Measurements from ENCODE around the gene MC3R. TPM values are rescaled to one million over a fixed set of nuclear protein-coding genes. Genes with fewer than 3 reads are reported as not detected.

Gene MC3R
- total RNA-seq, 1 donor from 2014 or later, result not detected

DNA sequence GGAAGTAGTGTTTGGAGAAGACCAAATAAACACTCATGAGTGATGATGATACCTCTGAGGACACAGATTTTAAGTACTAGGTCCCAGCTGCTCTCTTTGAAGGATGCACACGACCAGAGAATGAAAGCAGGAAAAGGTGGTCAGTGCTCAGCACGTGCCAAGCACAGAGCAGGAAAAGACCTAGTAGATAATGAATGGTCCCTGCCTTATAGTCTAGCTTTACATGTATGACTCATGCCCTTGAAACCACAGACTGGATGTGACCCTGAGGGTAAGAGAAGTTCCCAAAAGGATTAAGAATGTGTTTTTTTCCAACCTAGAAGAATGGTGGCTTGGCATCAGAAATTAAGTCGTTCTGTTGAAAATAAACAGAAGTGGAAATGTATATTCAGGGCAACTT is 2.8 kb upstream of the MC3R start:
- H3K9me3 Mint-ChIP-seq (ENCODE audit: low read depth), result peaks cover 32% of the 10 kb centered on the region
- no peaks in the 10 kb centered on the region for H3K4me1 Mint-ChIP-seq (ENCODE audit: low read depth)
- no peak overlapping the region for H3K27ac Mint-ChIP-seq
- TF ChIP-seq, protein P1, sequence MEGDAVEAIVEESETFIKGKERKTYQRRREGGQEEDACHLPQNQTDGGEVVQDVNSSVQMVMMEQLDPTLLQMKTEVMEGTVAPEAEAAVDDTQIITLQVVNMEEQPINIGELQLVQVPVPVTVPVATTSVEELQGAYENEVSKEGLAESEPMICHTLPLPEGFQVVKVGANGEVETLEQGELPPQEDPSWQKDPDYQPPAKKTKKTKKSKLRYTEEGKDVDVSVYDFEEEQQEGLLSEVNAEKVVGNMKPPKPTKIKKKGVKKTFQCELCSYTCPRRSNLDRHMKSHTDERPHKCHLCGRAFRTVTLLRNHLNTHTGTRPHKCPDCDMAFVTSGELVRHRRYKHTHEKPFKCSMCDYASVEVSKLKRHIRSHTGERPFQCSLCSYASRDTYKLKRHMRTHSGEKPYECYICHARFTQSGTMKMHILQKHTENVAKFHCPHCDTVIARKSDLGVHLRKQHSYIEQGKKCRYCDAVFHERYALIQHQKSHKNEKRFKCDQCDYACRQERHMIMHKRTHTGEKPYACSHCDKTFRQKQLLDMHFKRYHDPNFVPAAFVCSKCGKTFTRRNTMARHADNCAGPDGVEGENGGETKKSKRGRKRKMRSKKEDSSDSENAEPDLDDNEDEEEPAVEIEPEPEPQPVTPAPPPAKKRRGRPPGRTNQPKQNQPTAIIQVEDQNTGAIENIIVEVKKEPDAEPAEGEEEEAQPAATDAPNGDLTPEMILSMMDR (IDR thresholded peaks at IDR 0.05; ENCODE audit: unreplicated experiment), result no peak
- H3K4me3 Mint-ChIP-seq (ENCODE audit: low read depth), result no peak overlapping the region
- H3K36me3 Mint-ChIP-seq (ENCODE audit: insufficient read depth), result peaks cover 1% of the 10 kb centered on the region
- H3K27me3 Mint-ChIP-seq, result peaks cover 10% of the 10 kb centered on the region
- no peak for DNase-seq (ENCODE audit: low spot score, unreplicated experiment)

DNA sequence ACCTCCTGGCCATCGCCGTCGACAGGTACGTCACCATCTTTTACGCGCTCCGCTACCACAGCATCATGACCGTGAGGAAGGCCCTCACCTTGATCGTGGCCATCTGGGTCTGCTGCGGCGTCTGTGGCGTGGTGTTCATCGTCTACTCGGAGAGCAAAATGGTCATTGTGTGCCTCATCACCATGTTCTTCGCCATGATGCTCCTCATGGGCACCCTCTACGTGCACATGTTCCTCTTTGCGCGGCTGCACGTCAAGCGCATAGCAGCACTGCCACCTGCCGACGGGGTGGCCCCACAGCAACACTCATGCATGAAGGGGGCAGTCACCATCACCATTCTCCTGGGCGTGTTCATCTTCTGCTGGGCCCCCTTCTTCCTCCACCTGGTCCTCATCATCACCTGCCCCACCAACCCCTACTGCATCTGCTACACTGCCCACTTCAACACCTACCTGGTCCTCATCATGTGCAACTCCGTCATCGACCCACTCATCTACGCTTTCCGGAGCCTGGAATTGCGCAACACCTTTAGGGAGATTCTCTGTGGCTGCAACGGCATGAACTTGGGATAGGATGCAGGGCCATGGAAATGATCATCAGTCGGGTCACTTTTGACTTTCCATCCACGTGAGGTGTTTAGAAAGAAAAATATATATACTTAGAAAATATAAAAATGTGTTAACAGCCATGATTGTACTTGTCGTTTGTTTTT is 868 bp downstream of the MC3R start:
- peaks cover 1% of the 10 kb centered on the region for H3K36me3 Mint-ChIP-seq (ENCODE audit: insufficient read depth)
- H3K4me3 Mint-ChIP-seq (ENCODE audit: low read depth), result no peak overlapping the region
- TF ChIP-seq, protein P1 (IDR thresholded peaks at IDR 0.05; ENCODE audit: unreplicated experiment), result peak; percentile 44
- peaks cover 30% of the 10 kb centered on the region for H3K9me3 Mint-ChIP-seq (ENCODE audit: low read depth)
- H3K27ac Mint-ChIP-seq, result no peak overlapping the region
- H3K27me3 Mint-ChIP-seq, result peaks cover 10% of the 10 kb centered on the region
- no peaks in the 10 kb centered on the region for H3K4me1 Mint-ChIP-seq (ENCODE audit: low read depth)
- no peak for DNase-seq (ENCODE audit: low spot score, unreplicated experiment)

DNA sequence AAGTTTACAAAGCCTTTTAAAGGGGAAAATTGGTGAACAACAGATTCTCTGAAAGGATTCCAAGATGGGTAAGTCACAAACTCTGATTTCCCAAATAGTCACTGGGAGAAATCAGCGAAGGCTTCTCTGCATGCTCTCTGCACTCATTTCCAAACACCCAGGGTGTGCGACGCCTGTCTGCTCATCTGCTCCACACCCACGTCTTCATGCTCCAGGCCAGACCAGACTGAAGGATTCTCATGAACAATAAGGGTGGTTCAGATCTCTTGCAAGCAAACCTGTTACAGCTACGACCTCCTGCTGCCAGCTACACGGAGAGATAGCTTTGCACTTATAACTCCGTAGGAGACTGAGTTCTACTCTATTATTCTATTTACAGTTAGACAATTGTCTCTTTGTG is 1.4 kb downstream of the MC3R start:
- TF ChIP-seq, protein P1 (IDR thresholded peaks at IDR 0.05; ENCODE audit: unreplicated experiment), result no peak
- Mint-ChIP-seq H3K9me3 (ENCODE audit: low read depth) (peaks cover 30% of the 10 kb centered on the region), H3K27me3 (peaks cover 10% of the 10 kb centered on the region), H3K4me1 (ENCODE audit: low read depth) (no peaks in the 10 kb centered on the region), H3K4me3 (ENCODE audit: low read depth) (no peak overlapping the region), H3K27ac (no peak overlapping the region), H3K36me3 (ENCODE audit: insufficient read depth) (peaks cover 1% of the 10 kb centered on the region)
- DNase-seq (ENCODE audit: low spot score, unreplicated experiment), result no peak

DNA sequence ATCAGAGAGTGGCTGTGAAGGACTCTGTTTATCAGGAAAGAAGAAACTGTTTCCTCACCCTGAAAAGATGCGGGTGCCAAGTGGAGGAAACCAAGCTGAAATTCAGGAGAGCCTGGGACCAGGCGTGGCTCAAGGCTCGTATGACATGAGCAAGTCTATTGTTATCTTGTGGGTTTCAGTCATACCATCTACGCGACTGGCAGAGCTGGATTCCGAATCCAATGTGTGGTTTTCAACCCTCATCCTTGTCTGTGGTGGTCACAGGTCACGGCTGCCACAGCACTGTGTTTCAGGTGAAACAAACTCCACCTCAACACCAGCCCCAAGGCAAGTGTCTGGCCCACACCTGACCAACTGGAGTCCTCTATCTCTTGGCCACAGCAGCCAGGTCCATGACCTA is 9.1 kb downstream of the MC3R start:
- Mint-ChIP-seq H3K27me3 (no peaks in the 10 kb centered on the region), H3K4me1 (ENCODE audit: low read depth) (no peaks in the 10 kb centered on the region), H3K36me3 (ENCODE audit: insufficient read depth) (peaks cover 2% of the 10 kb centered on the region), H3K4me3 (ENCODE audit: low read depth) (no peak overlapping the region), H3K9me3 (ENCODE audit: low read depth) (peaks cover 45% of the 10 kb centered on the region), H3K27ac (no peak overlapping the region)
- no peak for DNase-seq (ENCODE audit: low spot score, unreplicated experiment)
- TF ChIP-seq, protein P1 (IDR thresholded peaks at IDR 0.05; ENCODE audit: unreplicated experiment), result no peak

DNA sequence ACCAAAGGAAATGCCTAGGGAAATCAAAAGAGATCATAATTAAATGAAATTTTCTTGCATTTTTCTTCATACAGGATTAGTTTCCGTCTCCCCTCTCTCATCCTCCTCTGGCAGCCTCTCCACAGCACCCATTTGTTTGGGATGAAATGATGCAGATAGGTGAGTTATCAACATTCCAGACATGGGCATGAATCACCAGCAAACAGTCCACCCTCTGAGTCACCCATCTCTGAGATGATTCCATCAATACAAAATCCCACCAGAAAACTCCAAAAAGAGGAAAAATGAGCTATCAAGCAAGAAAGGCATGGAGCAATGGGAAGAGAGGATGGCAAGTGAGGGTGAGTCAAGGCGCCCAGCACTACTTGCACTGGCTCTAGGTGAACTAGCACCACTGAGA is 11.4 kb downstream of the MC3R start:
- H3K27me3 Mint-ChIP-seq, result no peaks in the 10 kb centered on the region
- peaks cover 54% of the 10 kb centered on the region for H3K9me3 Mint-ChIP-seq (ENCODE audit: low read depth)
- TF ChIP-seq, protein P1 (IDR thresholded peaks at IDR 0.05; ENCODE audit: unreplicated experiment), result no peak
- peaks cover 2% of the 10 kb centered on the region for H3K36me3 Mint-ChIP-seq (ENCODE audit: insufficient read depth)
- no peak overlapping the region for H3K4me3 Mint-ChIP-seq (ENCODE audit: low read depth)
- DNase-seq (ENCODE audit: low spot score, unreplicated experiment), result no peak
- no peaks in the 10 kb centered on the region for H3K4me1 Mint-ChIP-seq (ENCODE audit: low read depth)
- H3K27ac Mint-ChIP-seq, result no peak overlapping the region
